ENCODE measurements around the gene GFER. TPM values are rescaled to one million over a fixed set of nuclear protein-coding genes. Genes with fewer than 3 reads are reported as not detected.
"Not testable (repeated sequence)": the region's sequence is repeated elsewhere in the genome, so short reads cannot be mapped to it uniquely, and the experiment has no call there.

The GFER gene
- total RNA-seq, 1 experiment from 2014 or later = 26.2 TPM

GRCh38 chr16:2009791-2010510, 26.0 kb downstream of the GFER start, which contains the start of gene ZNF598:
Gene ZNF598, minus strand, starts transcription at chr16:2009821.
- CTCF ChIA-PET = no interaction called here

GRCh38 chr16:2011726-2012125, 27.7 kb downstream of the GFER start:
- H3K4me3 ChIP-seq (ENCODE audit: low read depth, low read length, poor library complexity, severe bottlenecking); DNase-seq (ENCODE audit: low spot score); H3K27me3 ChIP-seq (replicated peaks; ENCODE audit: insufficient read depth, low read depth, low read length, poor library complexity); BruUV-seq (replicated peaks); H3K27ac ChIP-seq (ENCODE audit: low read depth, low read length, poor library complexity, severe bottlenecking); H3K36me3 ChIP-seq (ENCODE audit: insufficient read depth, low read length, poor library complexity, severe bottlenecking); H3K9me3 ChIP-seq (ENCODE audit: low read depth, low read length, poor library complexity, severe bottlenecking); intact Hi-C loops (cut with micrococcal nuclease; ENCODE audit: unreplicated experiment): not testable (repeated sequence)
- POLR2A ChIA-PET (ENCODE audit: low non-redundant PET) = interaction anchor here (0.7 kb wide), 1 partner anchor 144 kb away, joined by 18 read pairs; the partner anchor contains the start of gene TRAF7
- H3K4me1 ChIP-seq (ENCODE audit: insufficient read depth, low read length, poor library complexity, severe bottlenecking) = peaks cover 22% of the 10 kb centered on the region
- CTCF ChIA-PET = interaction anchor here (0.5 to 1.1 kb wide), 4 partner anchors 8 to 47 kb away, joined by 3 to 7 read pairs (median 6); partner anchors contain the start of gene RPS2

More at GRCh38 chr16:2009791-2010510, 26.0 kb downstream of the GFER start, which contains the start of gene ZNF598:
- Histone ChIP-seq H3K9me3 (ENCODE audit: low read depth, low read length, poor library complexity, severe bottlenecking) (no peaks in the 10 kb centered on the region), H3K4me1 (ENCODE audit: insufficient read depth, low read length, poor library complexity, severe bottlenecking) (peaks cover 38% of the 10 kb centered on the region), H3K27ac (ENCODE audit: low read depth, low read length, poor library complexity, severe bottlenecking) (peak within 1 kb of the TSS; percentile 93), H3K27me3 (replicated peaks; ENCODE audit: insufficient read depth, low read depth, low read length, poor library complexity) (no peaks in the 10 kb centered on the region), H3K4me3 (ENCODE audit: low read depth, low read length, poor library complexity, severe bottlenecking) (peak within 1 kb of the TSS; percentile 99), H3K36me3 (ENCODE audit: insufficient read depth, low read length, poor library complexity, severe bottlenecking) (peaks cover 3% of the 10 kb centered on the region)
- BruUV-seq (replicated peaks) = TSS peak; percentile 98
- POLR2A ChIA-PET (ENCODE audit: low non-redundant PET) = no interaction called here
- intact Hi-C loops (cut with micrococcal nuclease; ENCODE audit: unreplicated experiment) = loop anchor here (10.0 kb wide), 1 partner anchor 205 kb away; the partner anchor contains the start of genes BRICD5 and PGP
- no peak for TF ChIP-seq EZH2 (IDR thresholded peaks at IDR 0.05; ENCODE audit: borderline replicate concordance, low read depth, low read length, poor library complexity, severe bottlenecking)
- TF ChIP-seq CTCF (conservative IDR thresholded peaks at IDR 0.05; ENCODE audit: low read depth, low read length) = no peak
- DNase-seq (ENCODE audit: low spot score) = peak; percentile 93

GRCh38 chr16:2013527-2013926, 29.5 kb downstream of the GFER start:
- Histone ChIP-seq H3K36me3 (ENCODE audit: insufficient read depth, low read length, poor library complexity, severe bottlenecking) (no peaks in the 10 kb centered on the region), H3K4me3 (ENCODE audit: low read depth, low read length, poor library complexity, severe bottlenecking) (no peak overlapping the region), H3K27me3 (replicated peaks; ENCODE audit: insufficient read depth, low read depth, low read length, poor library complexity) (no peaks in the 10 kb centered on the region), H3K9me3 (ENCODE audit: low read depth, low read length, poor library complexity, severe bottlenecking) (no peaks in the 10 kb centered on the region), H3K4me1 (ENCODE audit: insufficient read depth, low read length, poor library complexity, severe bottlenecking) (peaks cover 10% of the 10 kb centered on the region), H3K27ac (ENCODE audit: low read depth, low read length, poor library complexity, severe bottlenecking) (no peak overlapping the region)
- ChIA-PET POLR2A (ENCODE audit: low non-redundant PET) (no interaction called here), CTCF (interaction anchor here (1.2 kb wide), 1 partner anchor 127 kb away, joined by 3 read pairs; no protein-coding TSS in a partner anchor)
- TF ChIP-seq CTCF (conservative IDR thresholded peaks at IDR 0.05; ENCODE audit: low read depth, low read length) = no peak
- no peak for TF ChIP-seq EZH2 (IDR thresholded peaks at IDR 0.05; ENCODE audit: borderline replicate concordance, low read depth, low read length, poor library complexity, severe bottlenecking)
- no peak for DNase-seq (ENCODE audit: low spot score)
- BruUV-seq (replicated peaks) = no TSS peak
- intact Hi-C loops (cut with micrococcal nuclease; ENCODE audit: unreplicated experiment) = no loop called here
